Hepatocyte (in vitro differentiated cells): Measurements from ENCODE around the gene GOLGA3. TPM values are rescaled to one million over a fixed set of nuclear protein-coding genes. Genes with fewer than 3 reads are reported as not detected.

ENCODE experiments used
- DNase-seq: peaks from one replicate; pipeline ENCODE4 v3.0.0-alpha.2; 2016; ENCODE audit warnings: low spot score
- H2AFZ ChIP-seq: fragments of 200-600 bp; sonication (generic); 2 replicates; pipeline ENCODE4 v1.6.0; 2016; ENCODE audit warnings: antibody characterized with exemption, mild to moderate bottlenecking
- H3K27ac ChIP-seq: fragments of 200-600 bp; sonication (generic); 2 replicates; pipeline ENCODE4 v1.5.1; 2016; ENCODE audit warnings: mild to moderate bottlenecking
- H3K27me3 ChIP-seq: fragments of 200-600 bp; sonication (generic); 2 replicates; pipeline ENCODE4 v1.6.1; 2016
- H3K36me3 ChIP-seq: fragments of 200-600 bp; sonication (generic); replicated peaks from 2 replicates; pipeline ENCODE4 v1.5.1; 2016; ENCODE audit warnings: low read depth; ENCODE audit not compliant: insufficient read depth
- H3K4me1 ChIP-seq: fragments of 200-600 bp; sonication (generic); 2 replicates; pipeline ENCODE4 v1.5.1; 2016; ENCODE audit warnings: mild to moderate bottlenecking, moderate library complexity; ENCODE audit not compliant: insufficient read depth
- H3K4me2 ChIP-seq: fragments of 200-600 bp; sonication (generic); 2 replicates; pipeline ENCODE4 v1.6.0; 2016
- H3K4me3 ChIP-seq: fragments of 200-600 bp; sonication (generic); 2 replicates; pipeline ENCODE4 v1.5.1; 2016; ENCODE audit warnings: mild to moderate bottlenecking
- H3K79me2 ChIP-seq: fragments of 200-600 bp; sonication (generic); 2 replicates; pipeline ENCODE4 v1.6.0; 2017; ENCODE audit warnings: mild to moderate bottlenecking
- H3K9me2 ChIP-seq: fragments of 200-600 bp; sonication (generic); replicated peaks from 2 replicates; pipeline ENCODE4 v1.6.0; 2017; ENCODE audit warnings: mild to moderate bottlenecking; ENCODE audit not compliant: insufficient read depth
- H3K9me3 ChIP-seq: fragments of 200-600 bp; sonication (generic); 2 replicates; pipeline ENCODE4 v1.5.1; 2016; ENCODE audit warnings: low read depth, mild to moderate bottlenecking
- H4K20me1 ChIP-seq: fragments of 200-600 bp; sonication (generic); 2 replicates; pipeline ENCODE4 v1.6.0; 2016; ENCODE audit warnings: mild to moderate bottlenecking; ENCODE audit not compliant: insufficient read depth, poor library complexity, severe bottlenecking
- EZH2 ChIP-seq: fragments of 200-600 bp; sonication (generic); IDR thresholded peaks from 2 replicates; pipeline ENCODE4 v1.6.1; 2016; ENCODE audit warnings: antibody characterized with exemption, mild to moderate bottlenecking, borderline replicate concordance
- EZH2phosphoT487 ChIP-seq: fragments of 200-600 bp; sonication (generic); IDR thresholded peaks from one replicate; pipeline ENCODE4 v1.6.1; 2018; ENCODE audit warnings: antibody characterized with exemption, mild to moderate bottlenecking, low read depth, moderate library complexity; ENCODE audit not compliant: unreplicated experiment, severe bottlenecking
- WGBS: methylation state at CpG from one replicate; pipeline ENCODE4 v1.1.6; 2016; ENCODE audit warnings: low lambda C conversion rate; ENCODE audit errors: missing lambda C conversion rate; 5-methylcytosine and 5-hydroxymethylcytosine counted together
- polyA plus RNA-seq: library from polyadenylated mRNA; unstranded; fragments of >200 nt; fragmentation: Nextera tagmentation; extraction: Ambion mirVana; gene quantifications from 2 replicates; pipeline ENCODE4 v1.2.1, GENCODE V29; 2016
- total RNA-seq: library from RNA; depleted of rRNA; stranded (reverse); fragments of >200 nt; gene quantifications from 2 replicates; pipeline ENCODE4 v1.2.3, GENCODE V29; 2014
- TF ChIP-seq, protein P1 (sequence below): fragments of 200-600 bp; sonication (generic); IDR thresholded peaks from 2 replicates; pipeline ENCODE4 v1.5.1; 2016; ENCODE audit warnings: antibody characterized with exemption, mild to moderate bottlenecking; ENCODE audit not compliant: poor library complexity

The GOLGA3 gene
- total and polyA plus RNA-seq, 2 experiments from 2014 or later: 26.2 to 67.6 TPM

DNA sequence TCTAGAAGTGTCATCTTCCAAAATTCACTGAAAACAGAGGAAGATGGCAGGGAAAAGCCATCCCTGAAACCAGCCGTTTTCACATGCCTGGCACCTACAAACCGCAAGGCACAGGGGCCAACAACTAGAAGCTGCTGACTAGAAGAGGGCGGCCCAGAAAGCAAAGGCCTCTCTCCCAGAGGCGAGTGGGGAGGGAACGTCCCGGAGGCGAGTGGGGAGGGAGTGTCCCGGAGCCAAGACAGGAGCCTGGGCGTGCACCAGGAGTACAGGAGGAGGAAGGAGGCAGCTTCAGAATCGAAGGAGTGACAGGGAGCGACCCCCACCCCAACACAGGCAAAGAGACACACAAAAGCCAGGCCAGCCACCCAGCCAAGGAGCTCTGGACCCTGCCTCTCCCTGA lies 88.0 kb downstream of the GOLGA3 start:
- Histone ChIP-seq H3K4me3 (no peak overlapping the region), H4K20me1 (peaks cover 9% of the 10 kb centered on the region), H3K27ac (no peak overlapping the region), H3K79me2 (peaks cover 33% of the 10 kb centered on the region), H3K4me1 (no peaks in the 10 kb centered on the region), H2AFZ (no peak overlapping the region), H3K27me3 (no peaks in the 10 kb centered on the region), H3K9me3 (no peaks in the 10 kb centered on the region), H3K36me3 (peaks cover 5% of the 10 kb centered on the region), H3K4me2 (no peak overlapping the region), H3K9me2 (no peaks in the 10 kb centered on the region)
- TF ChIP-seq, protein P1, sequence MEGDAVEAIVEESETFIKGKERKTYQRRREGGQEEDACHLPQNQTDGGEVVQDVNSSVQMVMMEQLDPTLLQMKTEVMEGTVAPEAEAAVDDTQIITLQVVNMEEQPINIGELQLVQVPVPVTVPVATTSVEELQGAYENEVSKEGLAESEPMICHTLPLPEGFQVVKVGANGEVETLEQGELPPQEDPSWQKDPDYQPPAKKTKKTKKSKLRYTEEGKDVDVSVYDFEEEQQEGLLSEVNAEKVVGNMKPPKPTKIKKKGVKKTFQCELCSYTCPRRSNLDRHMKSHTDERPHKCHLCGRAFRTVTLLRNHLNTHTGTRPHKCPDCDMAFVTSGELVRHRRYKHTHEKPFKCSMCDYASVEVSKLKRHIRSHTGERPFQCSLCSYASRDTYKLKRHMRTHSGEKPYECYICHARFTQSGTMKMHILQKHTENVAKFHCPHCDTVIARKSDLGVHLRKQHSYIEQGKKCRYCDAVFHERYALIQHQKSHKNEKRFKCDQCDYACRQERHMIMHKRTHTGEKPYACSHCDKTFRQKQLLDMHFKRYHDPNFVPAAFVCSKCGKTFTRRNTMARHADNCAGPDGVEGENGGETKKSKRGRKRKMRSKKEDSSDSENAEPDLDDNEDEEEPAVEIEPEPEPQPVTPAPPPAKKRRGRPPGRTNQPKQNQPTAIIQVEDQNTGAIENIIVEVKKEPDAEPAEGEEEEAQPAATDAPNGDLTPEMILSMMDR: no peak
- TF ChIP-seq EZH2phosphoT487 (no peak), EZH2 (no peak)
- WGBS: 94% methylated on average over 11 of the region's 11 CpGs
- no peak for DNase-seq

DNA sequence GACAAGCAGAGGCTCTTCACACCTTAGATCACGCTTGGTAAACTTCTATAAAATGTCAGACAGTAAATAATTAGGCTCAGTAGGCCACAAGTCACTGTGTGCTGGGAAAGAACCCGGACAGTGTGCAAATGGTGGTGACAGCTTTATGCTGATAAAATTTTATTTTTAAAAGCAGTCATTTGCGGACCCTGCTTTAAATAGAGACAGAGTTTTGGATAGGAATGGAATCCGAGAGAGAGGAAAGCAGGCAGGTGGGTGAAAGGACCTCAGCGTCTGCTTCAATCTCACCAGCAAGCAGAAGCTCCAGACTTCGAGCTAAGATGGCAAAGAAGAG lies 88.4 kb downstream of the GOLGA3 start:
- no peak overlapping the region for H3K4me2 ChIP-seq
- no peaks in the 10 kb centered on the region for H3K9me3 ChIP-seq
- H3K36me3 ChIP-seq: peaks cover 5% of the 10 kb centered on the region
- no peaks in the 10 kb centered on the region for H3K27me3 ChIP-seq
- H3K27ac ChIP-seq: no peak overlapping the region
- no peak overlapping the region for H2AFZ ChIP-seq
- no peaks in the 10 kb centered on the region for H3K9me2 ChIP-seq
- H3K4me1 ChIP-seq: no peaks in the 10 kb centered on the region
- TF ChIP-seq EZH2 (no peak), EZH2phosphoT487 (no peak)
- TF ChIP-seq, protein P1: no peak
- no peak for DNase-seq
- H3K4me3 ChIP-seq: no peak overlapping the region
- H3K79me2 ChIP-seq: peaks cover 29% of the 10 kb centered on the region
- whole genome bisulfite sequencing: 95% methylated on average over 6 of the region's 6 CpGs
- peaks cover 9% of the 10 kb centered on the region for H4K20me1 ChIP-seq

DNA sequence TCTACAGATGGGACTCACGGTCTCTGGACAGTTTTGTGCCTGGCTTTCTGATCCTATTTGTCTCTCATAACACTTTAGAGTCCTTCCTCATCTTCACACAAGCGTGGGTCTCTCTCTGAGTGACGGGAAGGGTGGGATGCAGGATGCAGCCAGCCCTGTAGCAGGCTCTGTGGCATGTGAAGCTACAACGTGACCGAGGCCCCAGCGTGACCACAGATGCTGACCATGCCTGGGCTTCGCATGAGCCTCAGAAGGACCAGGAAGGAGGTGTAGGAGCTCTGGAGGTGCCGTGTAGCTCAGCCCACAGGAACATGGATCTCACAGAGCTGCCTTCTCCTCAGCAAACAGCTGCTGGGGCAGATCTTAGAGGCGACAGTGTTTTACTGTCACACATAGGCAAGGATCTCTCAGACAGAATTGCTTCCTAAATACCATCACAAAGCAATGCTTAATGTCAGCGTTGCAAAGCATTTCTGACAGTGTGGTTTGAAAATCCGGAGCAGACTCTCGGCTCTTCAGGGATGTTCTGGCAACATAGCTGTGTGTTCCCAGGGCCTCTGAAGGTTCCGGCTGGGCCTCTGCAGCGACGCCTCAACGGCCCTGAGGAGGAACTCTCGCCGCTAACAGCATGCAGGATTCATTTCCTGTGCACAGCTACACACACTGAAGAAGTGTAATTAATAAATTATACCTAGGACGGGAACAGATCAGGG lies 88.9 kb downstream of the GOLGA3 start:
- no peak overlapping the region for H3K4me2 ChIP-seq
- WGBS: 96% methylated on average over 19 of the region's 19 CpGs
- H3K79me2 ChIP-seq: peaks cover 24% of the 10 kb centered on the region
- H3K4me1 ChIP-seq: no peaks in the 10 kb centered on the region
- H3K9me3 ChIP-seq: no peaks in the 10 kb centered on the region
- TF ChIP-seq, protein P1: no peak
- TF ChIP-seq EZH2phosphoT487: no peak
- TF ChIP-seq EZH2: no peak
- peaks cover 7% of the 10 kb centered on the region for H3K36me3 ChIP-seq
- H2AFZ ChIP-seq: no peak overlapping the region
- H3K4me3 ChIP-seq: no peak overlapping the region
- peaks cover 9% of the 10 kb centered on the region for H4K20me1 ChIP-seq
- DNase-seq: no peak
- H3K9me2 ChIP-seq: no peaks in the 10 kb centered on the region
- H3K27me3 ChIP-seq: no peaks in the 10 kb centered on the region
- H3K27ac ChIP-seq: no peak overlapping the region

DNA sequence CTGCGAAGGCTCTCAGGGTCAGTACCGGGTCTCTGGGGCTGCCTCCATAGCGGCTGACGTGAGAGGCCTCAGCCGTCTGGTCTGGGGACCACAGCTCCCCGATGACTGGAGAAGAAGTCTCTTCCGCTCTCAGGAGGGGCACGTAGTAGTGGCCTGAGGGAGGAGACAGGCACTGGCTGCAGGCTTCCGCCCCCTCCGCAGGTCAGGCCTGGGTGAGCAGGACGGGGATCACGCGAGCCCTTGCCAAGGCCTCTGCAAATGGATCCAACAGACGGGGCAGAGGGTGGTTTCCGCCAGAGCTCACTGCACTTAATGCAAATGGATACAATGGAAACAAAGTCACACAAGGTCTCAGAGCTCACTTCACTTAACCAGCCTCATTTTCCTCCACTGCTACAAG lies 91.8 kb downstream of the GOLGA3 start:
- TF ChIP-seq EZH2phosphoT487: no peak
- TF ChIP-seq, protein P1: no peak
- no peak for TF ChIP-seq EZH2
- Histone ChIP-seq H3K4me1 (no peaks in the 10 kb centered on the region), H3K36me3 (peaks cover 7% of the 10 kb centered on the region), H3K79me2 (peaks cover 4% of the 10 kb centered on the region), H4K20me1 (no peaks in the 10 kb centered on the region), H3K9me3 (no peaks in the 10 kb centered on the region), H3K4me3 (no peak overlapping the region), H3K27ac (no peak overlapping the region), H3K27me3 (no peaks in the 10 kb centered on the region), H2AFZ (no peak overlapping the region), H3K9me2 (no peaks in the 10 kb centered on the region), H3K4me2 (no peak overlapping the region)
- WGBS: 98% methylated on average over 15 of the region's 15 CpGs
- no peak for DNase-seq
